Measurements from ENCODE around the gene ATP6V0A1.

Gene ATP6V0A1

DNA sequence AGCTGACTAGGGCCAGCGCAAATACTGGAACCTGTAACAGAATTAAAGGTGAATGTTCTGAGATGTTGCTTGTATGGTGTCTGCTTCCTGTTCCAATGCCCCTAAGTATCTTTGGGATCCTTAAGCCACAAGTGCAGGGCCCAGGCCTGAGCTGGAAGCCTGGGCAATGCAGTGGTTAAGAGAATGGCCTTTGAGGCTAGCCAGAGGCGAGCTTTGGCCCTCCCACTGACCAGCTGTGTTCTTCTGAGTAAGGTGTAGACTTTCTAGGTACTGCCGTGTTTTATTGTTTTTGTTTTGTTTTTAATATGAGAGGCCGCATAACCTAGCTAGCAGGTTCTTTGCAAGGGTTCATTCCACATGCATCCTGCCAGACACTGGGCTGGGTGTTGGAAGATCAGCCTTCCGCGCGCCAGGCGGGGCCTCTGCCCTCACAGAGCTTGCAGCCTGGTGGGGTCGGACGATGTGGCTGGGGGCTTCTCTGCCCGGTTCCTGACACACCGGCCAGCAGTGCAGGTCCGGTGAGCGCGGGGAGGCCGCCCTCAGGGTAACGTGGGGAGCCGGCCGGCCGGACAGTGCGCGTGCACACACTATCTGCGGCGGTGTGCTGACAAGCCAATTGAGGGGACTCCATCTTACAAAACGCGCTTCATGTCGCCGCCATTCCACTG lies 107.7 kb downstream of the ATP6V0A1 start:
- TF ChIP-seq MYC (IDR thresholded peaks at IDR 0.05; ENCODE audit: low read depth, low read length): no peak
- TF ChIP-seq, protein P1, sequence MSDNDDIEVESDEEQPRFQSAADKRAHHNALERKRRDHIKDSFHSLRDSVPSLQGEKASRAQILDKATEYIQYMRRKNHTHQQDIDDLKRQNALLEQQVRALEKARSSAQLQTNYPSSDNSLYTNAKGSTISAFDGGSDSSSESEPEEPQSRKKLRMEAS (IDR thresholded peaks at IDR 0.05; ENCODE audit: low read depth, low read length): no peak
- TF ChIP-seq, protein P2, sequence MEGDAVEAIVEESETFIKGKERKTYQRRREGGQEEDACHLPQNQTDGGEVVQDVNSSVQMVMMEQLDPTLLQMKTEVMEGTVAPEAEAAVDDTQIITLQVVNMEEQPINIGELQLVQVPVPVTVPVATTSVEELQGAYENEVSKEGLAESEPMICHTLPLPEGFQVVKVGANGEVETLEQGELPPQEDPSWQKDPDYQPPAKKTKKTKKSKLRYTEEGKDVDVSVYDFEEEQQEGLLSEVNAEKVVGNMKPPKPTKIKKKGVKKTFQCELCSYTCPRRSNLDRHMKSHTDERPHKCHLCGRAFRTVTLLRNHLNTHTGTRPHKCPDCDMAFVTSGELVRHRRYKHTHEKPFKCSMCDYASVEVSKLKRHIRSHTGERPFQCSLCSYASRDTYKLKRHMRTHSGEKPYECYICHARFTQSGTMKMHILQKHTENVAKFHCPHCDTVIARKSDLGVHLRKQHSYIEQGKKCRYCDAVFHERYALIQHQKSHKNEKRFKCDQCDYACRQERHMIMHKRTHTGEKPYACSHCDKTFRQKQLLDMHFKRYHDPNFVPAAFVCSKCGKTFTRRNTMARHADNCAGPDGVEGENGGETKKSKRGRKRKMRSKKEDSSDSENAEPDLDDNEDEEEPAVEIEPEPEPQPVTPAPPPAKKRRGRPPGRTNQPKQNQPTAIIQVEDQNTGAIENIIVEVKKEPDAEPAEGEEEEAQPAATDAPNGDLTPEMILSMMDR (IDR thresholded peaks at IDR 0.05; ENCODE audit: low read depth, low read length): no peak
- no peak for TF ChIP-seq POLR2A (IDR thresholded peaks at IDR 0.05; ENCODE audit: extremely low read depth, insufficient read length)
- DNase-seq (ENCODE audit: low read depth): no peak
- H3K4me3 ChIP-seq (ENCODE audit: low read depth, low read length): peak overlapping the region; percentile 25

DNA sequence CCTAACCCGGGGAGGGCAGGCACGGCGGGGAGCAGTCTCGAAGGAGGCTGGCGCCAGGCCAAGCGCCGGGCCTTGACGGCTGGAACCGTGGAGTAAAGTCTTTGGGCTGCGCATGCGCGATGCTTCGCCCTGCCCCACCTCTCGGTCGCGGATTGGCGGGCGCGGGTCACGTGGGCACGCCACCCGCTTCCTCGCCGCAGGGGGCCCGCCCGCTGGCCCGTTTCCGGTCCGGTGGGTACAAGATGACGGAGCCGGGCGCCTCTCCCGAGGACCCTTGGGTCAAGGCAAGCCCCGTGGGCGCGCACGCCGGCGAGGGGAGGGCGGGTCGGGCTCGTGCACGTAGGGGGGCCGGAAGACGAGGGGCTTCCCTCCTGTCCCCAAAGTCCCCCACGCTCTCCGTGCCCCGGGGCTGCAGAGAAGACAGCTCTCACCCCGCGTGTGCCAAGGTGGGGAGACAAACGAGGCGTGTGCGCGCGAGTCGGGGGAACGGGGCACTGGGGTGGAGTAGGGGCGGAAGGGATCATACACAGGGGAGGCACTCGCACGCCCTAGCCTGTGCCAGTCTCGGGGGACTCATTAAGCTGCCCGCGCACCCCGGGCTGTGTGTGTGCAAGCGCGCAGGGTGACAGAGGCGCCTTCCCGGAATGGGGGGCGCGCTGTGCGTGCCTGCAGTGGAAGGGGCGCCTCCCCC lies 108.3 kb downstream of the ATP6V0A1 start, which contains the start of gene MLX:
TSS of gene MLX (plus strand) at position 218 of the 691 bp plus-strand sequence. CDS start at position 243, 25 bp downstream.
- DNase-seq (ENCODE audit: low read depth): peak; percentile 94
- peak; percentile 46 for TF ChIP-seq POLR2A (IDR thresholded peaks at IDR 0.05; ENCODE audit: extremely low read depth, insufficient read length)
- TF ChIP-seq, protein P2 (IDR thresholded peaks at IDR 0.05; ENCODE audit: low read depth, low read length): no peak
- TF ChIP-seq, protein P1 (IDR thresholded peaks at IDR 0.05; ENCODE audit: low read depth, low read length): peak; percentile 96
- TF ChIP-seq MYC (IDR thresholded peaks at IDR 0.05; ENCODE audit: low read depth, low read length): peak; percentile 75
- peak within 1 kb of the TSS; percentile 92 for H3K4me3 ChIP-seq (ENCODE audit: low read depth, low read length)

DNA sequence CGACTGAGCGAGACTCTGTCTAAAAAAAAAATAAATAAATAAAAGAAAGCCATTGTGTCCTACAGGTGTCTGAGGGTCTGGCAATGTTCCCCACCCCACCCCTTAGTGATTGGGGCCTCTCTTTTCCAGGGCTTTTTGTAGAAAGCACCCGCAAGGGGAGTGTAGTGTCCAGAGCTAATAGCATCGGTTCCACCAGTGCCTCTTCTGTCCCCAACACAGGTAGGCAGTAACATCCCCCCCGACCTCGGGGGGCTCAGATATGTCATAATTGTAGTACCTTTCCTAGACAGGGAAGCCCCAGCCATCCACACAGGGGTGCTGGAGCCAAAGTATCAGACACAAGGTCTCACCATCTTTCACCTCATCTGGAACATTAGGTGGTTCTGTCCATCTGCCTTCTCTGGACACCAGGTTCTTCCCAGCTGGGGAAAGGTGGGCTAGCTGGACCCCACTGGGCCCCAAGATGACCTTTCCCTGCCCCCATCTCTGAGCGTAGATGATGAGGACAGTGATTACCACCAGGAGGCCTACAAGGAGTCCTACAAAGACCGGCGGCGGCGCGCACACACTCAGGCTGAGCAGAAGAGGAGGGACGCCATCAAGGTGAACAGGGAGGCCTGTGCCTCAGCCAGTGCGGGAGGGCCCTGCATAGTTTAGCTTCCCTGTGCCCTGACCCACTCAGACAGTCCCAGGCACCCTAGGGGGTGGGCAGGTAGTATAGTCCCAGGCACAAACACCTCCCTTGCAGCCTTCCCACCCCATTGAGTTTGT lies 109.8 kb downstream of the ATP6V0A1 start:
- TF ChIP-seq, protein P2 (IDR thresholded peaks at IDR 0.05; ENCODE audit: low read depth, low read length): no peak
- TF ChIP-seq, protein P1 (IDR thresholded peaks at IDR 0.05; ENCODE audit: low read depth, low read length): no peak
- TF ChIP-seq POLR2A (IDR thresholded peaks at IDR 0.05; ENCODE audit: extremely low read depth, insufficient read length): no peak
- no peak for TF ChIP-seq MYC (IDR thresholded peaks at IDR 0.05; ENCODE audit: low read depth, low read length)
- peak overlapping the region; percentile 49 for H3K4me3 ChIP-seq (ENCODE audit: low read depth, low read length)
- no peak for DNase-seq (ENCODE audit: low read depth)

DNA sequence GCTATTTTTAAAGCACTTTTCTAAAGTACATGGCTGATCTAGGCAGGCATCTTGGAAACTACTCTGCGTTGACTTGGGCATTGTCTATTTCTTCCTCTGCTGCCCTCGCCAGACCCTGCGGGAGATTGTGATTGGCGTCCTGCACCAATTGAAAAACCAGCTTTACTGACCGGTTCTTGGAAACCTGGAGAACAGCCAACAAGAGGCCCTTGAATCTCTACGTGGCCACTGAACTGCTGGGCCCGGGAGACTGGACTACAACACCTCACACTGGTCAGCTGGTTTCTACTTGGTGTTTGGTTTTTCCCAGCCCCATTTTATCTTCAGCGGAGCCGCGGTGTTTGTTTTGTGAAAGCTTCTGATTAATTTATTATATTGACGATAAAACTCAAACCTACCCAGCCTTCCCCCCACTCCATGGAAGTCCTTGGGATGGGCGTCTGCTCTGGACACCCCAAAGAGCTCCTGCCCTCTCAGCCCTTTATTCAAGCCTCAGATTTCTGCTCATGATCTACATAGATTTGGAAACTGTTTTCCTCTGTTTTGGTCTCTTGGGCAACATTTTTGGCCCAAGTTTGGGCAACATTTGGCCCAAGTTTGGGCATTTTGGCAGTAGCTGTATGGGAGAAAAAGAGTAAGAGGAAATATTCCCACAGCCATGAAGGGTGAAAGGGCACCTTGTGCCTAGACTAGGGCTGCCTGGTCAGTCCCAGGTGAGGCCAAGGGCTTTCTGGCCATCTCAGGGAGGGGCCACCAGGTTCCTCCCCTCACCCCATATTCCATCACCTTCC lies 113.0 kb downstream of the ATP6V0A1 start:
- DNase-seq (ENCODE audit: low read depth): no peak
- TF ChIP-seq, protein P2 (IDR thresholded peaks at IDR 0.05; ENCODE audit: low read depth, low read length): no peak
- TF ChIP-seq, protein P1 (IDR thresholded peaks at IDR 0.05; ENCODE audit: low read depth, low read length): no peak
- TF ChIP-seq POLR2A (IDR thresholded peaks at IDR 0.05; ENCODE audit: extremely low read depth, insufficient read length) (no peak), MYC (IDR thresholded peaks at IDR 0.05; ENCODE audit: low read depth, low read length) (no peak)
- no peak overlapping the region for H3K4me3 ChIP-seq (ENCODE audit: low read depth, low read length)

All from NB4 (cell line).